CD4-positive, alpha-beta T cell (primary cell): ENCODE measurements around the gene ABHD13. TPM values are rescaled to one million over a fixed set of nuclear protein-coding genes. Genes with fewer than 3 reads are reported as not detected.
A peak's percentile ranks its signal among the peaks of the same experiment; 100 is the strongest.
"Not testable (repeated sequence)": the region's sequence is repeated elsewhere in the genome, so short reads cannot be mapped to it uniquely, and the experiment has no call there.

ENCODE experiments used
- ATAC-seq: fragments of 200-7000 bp; cut with Tn5 transposase; one replicate; pipeline ENCODE4 v1.10.0; 2022; ENCODE audit warnings: mild to moderate bottlenecking; ENCODE audit not compliant: poor library complexity
- CTCF ChIA-PET: fragments of 350-600 bp; sonication (Branson Sonifier 250); formaldehyde crosslinking; loops from one replicate; lab custom pipeline; 2021; ENCODE audit warnings: antibody characterized with exemption, inconsistent platforms; lab: Charles Lee
- POLR2A ChIA-PET: fragments of 350-600 bp; sonication (Branson Sonifier 250); formaldehyde crosslinking; loops from one replicate; lab custom pipeline; 2021; ENCODE audit warnings: antibody characterized with exemption, inconsistent platforms; lab: Charles Lee
- DNase-seq, 14 experiments: peaks; one replicate each; pipeline ENCODE4 v3.0.0-alpha.2; 2013 to 2020; ENCODE audit warnings: mixed read lengths in 2 of 14
- H3K27ac ChIP-seq, 2 donors: one replicate each; pipeline versions ENCODE4 v1.5.1 to v1.7.0; 2013; ENCODE audit warnings: low read length in 2 of 2, low read depth in 1 of 2, mild to moderate bottlenecking in 1 of 2
- H3K27me3 ChIP-seq, 2 experiments: 1 replicate in 1 of 2; 2 replicates in 1 of 2; pipeline versions ENCODE4 v1.6.1 to v1.7.0; 2013; ENCODE audit warnings: low read length in 2 of 2, control low read depth in 1 of 2, mild to moderate bottlenecking in 1 of 2, moderate library complexity in 1 of 2; ENCODE audit not compliant: insufficient read depth in 2 of 2, control insufficient read depth in 1 of 2
- H3K36me3 ChIP-seq: one replicate; pipeline ENCODE4 v1.6.1; 2013; ENCODE audit warnings: low read length, control low read depth; ENCODE audit not compliant: insufficient read depth
- H3K4me1 ChIP-seq: one replicate; pipeline ENCODE4 v1.6.1; 2013; ENCODE audit warnings: low read length, control low read depth; ENCODE audit not compliant: insufficient read depth
- H3K4me3 ChIP-seq: one replicate; pipeline ENCODE4 v1.5.1; 2013; ENCODE audit warnings: mild to moderate bottlenecking, low read length, moderate library complexity
- H3K9me3 ChIP-seq, 2 experiments: 1 replicate in 1 of 2; 2 replicates in 1 of 2; pipeline versions ENCODE4 v1.6.1 to v1.7.0; 2013; ENCODE audit warnings: low read length in 2 of 2, mild to moderate bottlenecking in 2 of 2, control low read depth in 1 of 2, moderate library complexity in 1 of 2; ENCODE audit not compliant: control insufficient read depth in 1 of 2, insufficient read depth in 1 of 2
- H3K27ac Mint-ChIP-seq: one replicate; pipeline ENCODE4 v1.8.0; 2020; ENCODE audit warnings: mixed read lengths
- H3K27me3 Mint-ChIP-seq: one replicate; pipeline ENCODE4 v1.8.0; 2021; ENCODE audit warnings: mixed read lengths
- H3K36me3 Mint-ChIP-seq: one replicate; pipeline ENCODE4 v1.8.0; 2021; ENCODE audit warnings: low read depth, mixed read lengths
- H3K4me1 Mint-ChIP-seq: one replicate; pipeline ENCODE4 v1.8.0; 2021; ENCODE audit warnings: low read depth, mixed read lengths
- H3K4me3 Mint-ChIP-seq: one replicate; pipeline ENCODE4 v1.8.0; 2020; ENCODE audit warnings: mild to moderate bottlenecking, mixed read lengths
- H3K9me3 Mint-ChIP-seq: one replicate; pipeline ENCODE4 v1.8.0; 2020; ENCODE audit warnings: mixed read lengths
- intact Hi-C, 2 experiments: fragments of 100-400 bp; cut with DNase I in 1 of 2; cut with micrococcal nuclease in 1 of 2; formaldehyde crosslinking; loops; one replicate each; pipeline versions ENCODE4 v1.15.1 to v1.9.0; 2023 to 2025; cut with DNase I, micrococcal nuclease
- total RNA-seq, 174 experiments: library from RNA in 2 of 174; stranded (reverse) in 2 of 174; gene quantifications; one replicate each; pipeline ENCODE4 v1.2.3 and lab custom pipeline; 2021 to 2026
- TF ChIP-seq, protein P1 (sequence below): fragments of 200-600 bp; IDR thresholded peaks from one replicate; pipeline ENCODE4 v1.8.0; 2022; ENCODE audit warnings: antibody characterized with exemption, mild to moderate bottlenecking

ABHD13 gene
- total RNA-seq, 2 experiments from 2014 or later, result 18.0 to 18.6 TPM

GRCh38 chr13:108266321-108266990, 48.3 kb downstream of the ABHD13 start:
- CTCF ChIA-PET, result interaction anchor here (0.9 kb wide), 1 partner anchor 9 kb away, joined by 3 read pairs; no protein-coding TSS in a partner anchor

DNA sequence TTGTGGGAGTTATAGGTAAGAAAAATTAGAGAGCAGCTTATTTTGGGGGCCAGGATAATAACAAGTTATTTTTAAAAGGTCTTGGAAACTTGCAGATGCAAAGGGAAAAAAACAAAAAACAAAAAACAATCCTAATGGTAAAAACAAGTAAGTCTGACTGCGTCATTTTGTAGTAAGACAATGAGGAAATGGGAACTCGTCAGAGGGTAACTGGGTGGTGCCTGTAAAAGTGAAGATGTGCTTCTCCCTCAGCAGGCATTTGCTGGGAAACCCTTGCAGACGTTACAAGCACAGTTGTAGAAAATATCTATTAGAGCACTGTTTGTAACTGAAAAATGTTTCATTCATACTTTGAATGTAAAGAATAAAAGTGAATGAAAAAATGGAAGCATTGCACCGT, 49.2 kb downstream of the ABHD13 start:
- no peaks in the 10 kb centered on the region for H3K36me3 ChIP-seq
- H3K4me1 ChIP-seq, result peaks cover 12% of the 10 kb centered on the region
- H3K4me3 ChIP-seq, result no peak overlapping the region
- ChIA-PET CTCF (no interaction called here), POLR2A (no interaction called here)
- DNase-seq (peak in 2 of 14 experiments; percentile 22 to 24), ATAC-seq (no peak)
- Mint-ChIP-seq H3K4me3 (no peak overlapping the region), H3K27me3 (no peaks in the 10 kb centered on the region), H3K4me1 (peaks cover 57% of the 10 kb centered on the region), H3K36me3 (no peaks in the 10 kb centered on the region), H3K27ac (peak overlapping the region; percentile 87), H3K9me3 (no peaks in the 10 kb centered on the region)
- H3K27ac ChIP-seq, result no peak overlapping the region
- TF ChIP-seq, protein P1, sequence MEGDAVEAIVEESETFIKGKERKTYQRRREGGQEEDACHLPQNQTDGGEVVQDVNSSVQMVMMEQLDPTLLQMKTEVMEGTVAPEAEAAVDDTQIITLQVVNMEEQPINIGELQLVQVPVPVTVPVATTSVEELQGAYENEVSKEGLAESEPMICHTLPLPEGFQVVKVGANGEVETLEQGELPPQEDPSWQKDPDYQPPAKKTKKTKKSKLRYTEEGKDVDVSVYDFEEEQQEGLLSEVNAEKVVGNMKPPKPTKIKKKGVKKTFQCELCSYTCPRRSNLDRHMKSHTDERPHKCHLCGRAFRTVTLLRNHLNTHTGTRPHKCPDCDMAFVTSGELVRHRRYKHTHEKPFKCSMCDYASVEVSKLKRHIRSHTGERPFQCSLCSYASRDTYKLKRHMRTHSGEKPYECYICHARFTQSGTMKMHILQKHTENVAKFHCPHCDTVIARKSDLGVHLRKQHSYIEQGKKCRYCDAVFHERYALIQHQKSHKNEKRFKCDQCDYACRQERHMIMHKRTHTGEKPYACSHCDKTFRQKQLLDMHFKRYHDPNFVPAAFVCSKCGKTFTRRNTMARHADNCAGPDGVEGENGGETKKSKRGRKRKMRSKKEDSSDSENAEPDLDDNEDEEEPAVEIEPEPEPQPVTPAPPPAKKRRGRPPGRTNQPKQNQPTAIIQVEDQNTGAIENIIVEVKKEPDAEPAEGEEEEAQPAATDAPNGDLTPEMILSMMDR, result no peak
- H3K9me3 ChIP-seq, result no peaks in the 10 kb centered on the region
- intact Hi-C loops, result no loop called here
- H3K27me3 ChIP-seq, result no peaks in the 10 kb centered on the region

More at GRCh38 chr13:108266321-108266990, 48.3 kb downstream of the ABHD13 start:
- POLR2A ChIA-PET, result no interaction called here
- ATAC-seq (no peak), DNase-seq (peak in 3 of 14 experiments; percentile 15 to 23 (median 15))
- TF ChIP-seq, protein P1, result no peak
- Histone ChIP-seq H3K36me3 (no peaks in the 10 kb centered on the region), H3K4me1 (peaks cover 12% of the 10 kb centered on the region), H3K4me3 (no peak overlapping the region), H3K27me3 (no peaks in the 10 kb centered on the region), H3K27ac (no peak overlapping the region), H3K9me3 (no peaks in the 10 kb centered on the region)
- intact Hi-C loops, result no loop called here
- peaks cover 7% of the 10 kb centered on the region for H3K36me3 Mint-ChIP-seq
- H3K4me1 Mint-ChIP-seq, result peaks cover 53% of the 10 kb centered on the region
- no peaks in the 10 kb centered on the region for H3K9me3 Mint-ChIP-seq
- H3K27ac Mint-ChIP-seq, result peak overlapping the region; percentile 87
- peak overlapping the region; percentile 68 for H3K4me3 Mint-ChIP-seq
- no peaks in the 10 kb centered on the region for H3K27me3 Mint-ChIP-seq

- POLR2A ChIA-PET, result interaction anchor here (1.5 kb wide), 1 partner anchor 44 kb away, joined by 5 read pairs; no protein-coding TSS in a partner anchor
- H3K27me3 ChIP-seq, DNase-seq, H3K36me3 Mint-ChIP-seq, H3K4me3 ChIP-seq, H3K9me3 Mint-ChIP-seq, CTCF ChIA-PET, H3K9me3 ChIP-seq, H3K27me3 Mint-ChIP-seq, H3K4me3 Mint-ChIP-seq, ATAC-seq, H3K36me3 ChIP-seq, intact Hi-C loops, H3K27ac ChIP-seq: not testable (repeated sequence)
- H3K4me1 Mint-ChIP-seq, result peaks cover 59% of the 10 kb centered on the region
- peaks cover 12% of the 10 kb centered on the region for H3K4me1 ChIP-seq
- peak overlapping the region; percentile 87 for H3K27ac Mint-ChIP-seq
These were observed 49.7 kb downstream of the ABHD13 start for GRCh38 chr13:108267855-108268254.
